Spinal cord (tissue), 10 donors: ENCODE data around the gene NDUFA1. TPM values are rescaled to one million over a fixed set of nuclear protein-coding genes. Genes with fewer than 3 reads are reported as not detected.
"Not testable (repeated sequence)": the region's sequence is repeated elsewhere in the genome, so short reads cannot be mapped to it uniquely, and the experiment has no call there.

ENCODE experiments used
- DNase-seq, 6 donors: peaks; one replicate each; pipeline versions ENCODE4 v3.0.0 to v3.0.0-alpha.2; 2013 to 2015; ENCODE audit warnings: low spot score in 6 of 6, low read depth in 4 of 6
- H3K27ac ChIP-seq: one replicate; pipeline ENCODE4 v1.5.1; 2013; ENCODE audit warnings: low read depth, low read length, control low read depth
- H3K27me3 ChIP-seq: one replicate; pipeline ENCODE4 v1.6.1; 2013; ENCODE audit warnings: low read length; ENCODE audit not compliant: control insufficient read depth, insufficient read depth
- H3K36me3 ChIP-seq: one replicate; pipeline ENCODE4 v1.6.1; 2013; ENCODE audit warnings: low read length; ENCODE audit not compliant: control insufficient read depth, insufficient read depth
- H3K4me1 ChIP-seq: one replicate; pipeline ENCODE4 v1.6.1; 2013; ENCODE audit warnings: low read length; ENCODE audit not compliant: control insufficient read depth, insufficient read depth
- H3K4me3 ChIP-seq: one replicate; pipeline ENCODE4 v1.5.1; 2013; ENCODE audit warnings: low read depth, low read length, control low read depth
- H3K9me3 ChIP-seq: one replicate; pipeline ENCODE4 v1.6.1; 2013; ENCODE audit warnings: low read length; ENCODE audit not compliant: control insufficient read depth, insufficient read depth
- WGBS: methylation state at CpG from one replicate; pipeline ENCODE4 v1.1.5; 2013; ENCODE audit warnings: missing lambda C conversion rate; ENCODE audit not compliant: insufficient coverage; 5-methylcytosine and 5-hydroxymethylcytosine counted together
- long read RNA-seq, 4 donors: transcript quantifications; one replicate each; lab custom pipeline, GENCODE V29; 2026
- polyA plus RNA-seq, 2 donors: library from polyadenylated mRNA; unstranded; fragments of 120-200 nt; gene quantifications; one replicate each; pipeline ENCODE4 v1.2.1, GENCODE V29; 2013; ENCODE audit not compliant: insufficient read length in 2 of 2
- total RNA-seq, 2 donors: library from RNA; depleted of rRNA in 1 of 2; stranded (reverse); fragments of 120-200 nt in 1 of 2; fragments of >200 nt in 1 of 2; gene quantifications; one replicate each; pipeline versions ENCODE4 v1.2.3 to v1.2.4, GENCODE V29; 2013 to 2014
- donor health status: healthy.

NDUFA1 gene
- total RNA-seq: 100 to 1,000 TPM in 1 of 2 donors, 10 to 100 TPM in 1; 59.9 to 240 TPM
- polyA plus RNA-seq: 100 to 1,000 TPM; 123 to 135 TPM
- long read RNA-seq, donor 1, transcript NDUFA1-201 (3 exons, 766 nt): major isoform, 327 of 345 reads
- long read RNA-seq, donor 1, partial matches to known transcripts: 18 of 345 reads
- long read RNA-seq, donor 1, other reads (novel, unspliced or antisense): 0 of 345 reads
- long read RNA-seq, donor 2, transcript NDUFA1-201 (3 exons, 766 nt): major isoform, 117 of 117 reads
- long read RNA-seq, donor 2, partial matches to known transcripts: 0 of 117 reads
- long read RNA-seq, donor 2, other reads (novel, unspliced or antisense): 0 of 117 reads
- long read RNA-seq, donor 3, transcript NDUFA1-201 (3 exons, 766 nt): major isoform, 132 of 146 reads
- long read RNA-seq, donor 3, partial matches to known transcripts: 14 of 146 reads
- long read RNA-seq, donor 3, other reads (novel, unspliced or antisense): 0 of 146 reads
- long read RNA-seq, donor 4, transcript NDUFA1-201 (3 exons, 766 nt): major isoform, 300 of 316 reads
- long read RNA-seq, donor 4, partial matches to known transcripts: 16 of 316 reads
- long read RNA-seq, donor 4, other reads (novel, unspliced or antisense): 0 of 316 reads

DNA sequence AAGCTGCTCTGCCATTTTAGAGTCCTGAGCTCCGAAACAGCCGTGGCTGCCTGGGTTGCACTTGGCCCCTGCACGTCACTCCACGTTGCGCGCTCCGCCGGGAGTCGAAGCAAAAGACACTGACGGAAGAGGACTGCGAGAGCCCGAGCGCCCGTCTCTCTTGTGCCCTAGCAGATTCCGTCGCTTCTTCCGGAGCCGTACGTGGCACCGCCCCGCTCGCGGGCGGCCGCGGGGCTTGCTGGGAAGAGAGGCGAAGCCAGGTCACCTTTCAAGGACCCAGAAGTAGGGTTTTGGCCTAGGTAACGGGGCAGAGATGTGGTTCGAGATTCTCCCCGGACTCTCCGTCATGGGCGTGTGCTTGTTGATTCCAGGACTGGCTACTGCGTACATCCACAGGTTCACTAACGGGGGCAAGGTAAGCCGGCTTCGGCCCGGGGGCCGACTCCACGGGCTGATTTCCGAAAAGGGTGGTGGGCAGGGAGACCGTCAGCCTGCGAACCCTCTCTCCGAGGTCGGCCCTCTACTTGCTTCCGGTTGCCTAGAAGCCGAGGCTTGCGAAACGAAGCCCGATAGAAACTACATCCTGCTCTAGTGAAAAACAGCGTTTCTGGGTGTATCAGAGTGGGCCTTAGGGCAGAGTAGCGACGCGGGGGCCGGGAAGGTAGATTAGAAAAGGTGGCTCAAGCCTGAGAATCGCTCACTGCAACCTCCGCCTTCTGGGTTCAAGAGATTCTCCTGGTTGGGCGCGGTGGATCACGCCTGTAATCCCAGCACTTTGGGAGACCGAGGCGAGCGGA lies at the start of gene NDUFA1, which contains the start of gene RNF113A:
Gene NDUFA1, plus strand, starts transcription at position 234 of the 797 bp plus-strand sequence. Its CDS starts 80 bp downstream, at position 314.
Gene RNF113A, minus strand, starts transcription at position 135 of the 797 bp plus-strand sequence. Its CDS starts 120 bp downstream, at position 15.
- peaks cover 6% of the 10 kb centered on the region for H3K36me3 ChIP-seq
- H3K9me3 ChIP-seq: peaks cover 2% of the 10 kb centered on the region
- WGBS: 24% methylated on average over 59 of the region's 62 CpGs
- peak; percentile 66 to 95 (median 72) for DNase-seq
- H3K4me3 ChIP-seq: peak within 1 kb of the TSS; percentile 69
- peak within 1 kb of the TSS; percentile 93 for H3K27ac ChIP-seq
- no peaks in the 10 kb centered on the region for H3K27me3 ChIP-seq
- H3K4me1 ChIP-seq: peaks cover 5% of the 10 kb centered on the region

DNA sequence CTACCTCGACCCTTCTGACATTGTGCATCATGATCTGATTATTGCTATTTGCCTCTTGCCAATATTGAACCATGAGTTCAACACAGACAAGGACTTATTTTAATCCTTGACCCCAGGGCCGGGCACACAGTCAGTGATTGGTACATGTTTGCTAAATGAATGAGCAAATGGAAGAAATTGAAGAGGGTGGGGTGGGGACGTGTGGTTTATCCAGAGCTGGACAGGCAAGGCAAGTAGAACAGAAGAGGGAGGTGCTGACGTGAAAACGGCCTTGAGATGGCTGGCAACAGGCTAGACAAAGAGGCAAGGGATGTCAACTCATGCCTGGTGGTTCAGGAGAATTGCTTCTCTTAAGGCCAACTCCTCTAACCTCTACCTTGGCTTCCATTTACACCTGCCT lies 47.4 kb upstream of the NDUFA1 start:
- not testable (repeated sequence) for DNase-seq, H3K36me3 ChIP-seq, H3K4me1 ChIP-seq, H3K27ac ChIP-seq, H3K9me3 ChIP-seq, H3K27me3 ChIP-seq, H3K4me3 ChIP-seq
- no CpG with 5 or more reads among the region's 5 CpGs for WGBS

- H3K9me3 ChIP-seq: no peaks in the 10 kb centered on the region
- no peak for DNase-seq
- no peak overlapping the region for H3K4me3 ChIP-seq
- no peaks in the 10 kb centered on the region for H3K4me1 ChIP-seq
- H3K36me3 ChIP-seq: peaks cover 2% of the 10 kb centered on the region
- no peaks in the 10 kb centered on the region for H3K27me3 ChIP-seq
- WGBS: 48% methylated on average over 5 of the region's 7 CpGs
- H3K27ac ChIP-seq: no peak overlapping the region
Observed at GRCh38 chrX:119826399-119826959, 45.2 kb upstream of the NDUFA1 start.

- Histone ChIP-seq H3K9me3 (no peaks in the 10 kb centered on the region), H3K4me3 (no peak overlapping the region), H3K36me3 (peaks cover 2% of the 10 kb centered on the region), H3K27me3 (no peaks in the 10 kb centered on the region), H3K27ac (no peak overlapping the region), H3K4me1 (no peaks in the 10 kb centered on the region)
- 80% methylated on average over 1 of the region's 5 CpGs for WGBS
- no peak for DNase-seq
Observed at GRCh38 chrX:119828446-119828845, 43.2 kb upstream of the NDUFA1 start.

GRCh38 chrX:119833905-119834304 lies 37.7 kb upstream of the NDUFA1 start:
- Histone ChIP-seq H3K36me3 (peaks cover 14% of the 10 kb centered on the region), H3K4me1 (no peaks in the 10 kb centered on the region), H3K9me3 (no peaks in the 10 kb centered on the region), H3K27me3 (no peaks in the 10 kb centered on the region), H3K27ac (no peak overlapping the region), H3K4me3 (no peak overlapping the region)
- no peak for DNase-seq
- no CpG with 5 or more reads among the region's 3 CpGs for WGBS

DNA sequence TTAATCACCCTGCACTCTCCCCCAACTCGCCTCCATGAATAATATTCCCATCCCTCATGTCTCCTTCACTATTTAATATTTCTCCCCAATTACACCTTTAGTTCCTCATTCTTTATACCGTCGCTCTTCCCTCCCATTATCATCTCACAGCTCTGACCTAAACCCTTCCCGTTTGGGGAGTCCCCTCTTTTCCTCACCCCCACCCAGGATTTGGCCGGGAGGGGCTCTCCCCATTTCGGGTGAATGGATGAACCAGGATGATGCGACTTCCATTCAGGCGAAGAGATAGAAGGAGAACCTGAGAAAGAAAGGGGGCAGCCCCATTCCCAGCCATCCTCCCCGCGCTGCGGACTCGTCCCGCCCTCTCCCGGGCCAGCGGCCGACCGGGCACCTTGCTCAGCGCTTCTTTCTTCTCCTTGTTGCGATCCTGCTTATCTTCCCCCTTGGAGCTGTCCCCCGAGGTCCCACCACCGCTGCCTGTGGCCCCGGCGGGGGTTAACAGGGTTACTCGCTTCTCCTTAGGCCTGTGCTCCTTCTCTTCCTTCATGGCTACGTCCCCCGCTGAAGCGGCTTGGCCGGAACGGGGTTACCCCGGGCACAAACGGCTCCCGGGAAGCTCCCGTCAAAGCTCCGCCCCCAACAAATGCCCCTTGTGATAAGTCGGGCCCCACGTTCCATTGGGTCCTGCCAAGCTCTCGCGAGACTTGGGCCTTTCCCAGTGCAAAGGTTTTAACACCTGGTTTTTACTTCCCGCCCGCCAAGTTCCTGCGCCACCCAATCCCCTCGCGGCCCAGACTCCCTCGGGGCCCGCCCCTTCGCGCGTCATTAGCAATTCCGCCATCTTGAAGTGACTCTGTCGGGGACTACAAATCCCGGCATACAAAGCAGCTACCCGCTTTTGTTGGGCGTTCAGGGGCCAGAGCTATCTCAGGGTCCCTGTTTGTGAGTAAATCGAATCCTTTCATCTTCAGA lies 19.0 kb upstream of the NDUFA1 start, which contains the start of gene UPF3B:
Gene UPF3B, minus strand, starts transcription at position 582 of the 972 bp plus-strand sequence. Its CDS starts 35 bp downstream, at position 547.
- H3K4me3 ChIP-seq: peak within 1 kb of the TSS; percentile 72
- WGBS: 24% methylated on average over 50 of the region's 54 CpGs

DNA sequence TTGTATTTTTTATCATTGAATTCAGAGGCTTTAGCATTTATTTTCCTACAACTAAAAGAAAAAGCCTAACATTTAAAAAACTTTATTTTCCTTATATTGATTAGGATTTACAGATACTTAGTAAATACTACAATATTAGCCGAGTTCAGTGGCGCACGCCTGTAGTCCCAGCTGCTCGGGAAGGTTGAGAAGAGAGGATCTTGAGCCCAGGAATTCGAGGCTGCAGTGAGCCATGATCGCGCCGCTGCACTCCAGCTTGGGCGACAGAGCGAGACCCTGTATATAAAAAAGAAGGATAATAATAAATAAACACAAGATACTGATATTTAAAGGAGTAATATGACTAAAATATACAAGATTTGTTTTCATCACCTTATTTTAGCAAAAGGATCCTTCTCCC lies 18.2 kb upstream of the NDUFA1 start:
- WGBS: no CpG with 5 or more reads among the region's 10 CpGs
- no peaks in the 10 kb centered on the region for H3K9me3 ChIP-seq
- peak in 1 of 6 donors; percentile 18 for DNase-seq
- no peaks in the 10 kb centered on the region for H3K27me3 ChIP-seq
- H3K4me3 ChIP-seq: peak overlapping the region; percentile 72
- H3K36me3 ChIP-seq: peaks cover 2% of the 10 kb centered on the region
- no peaks in the 10 kb centered on the region for H3K4me1 ChIP-seq
- peak overlapping the region; percentile 69 for H3K27ac ChIP-seq

More for the DNA sequence above, 19.0 kb upstream of the NDUFA1 start, which contains the start of gene UPF3B:
- DNase-seq: peak; percentile 78 to 98 (median 84)
- Histone ChIP-seq H3K27ac (peak within 1 kb of the TSS; percentile 91), H3K27me3 (no peaks in the 10 kb centered on the region), H3K36me3 (peaks cover 2% of the 10 kb centered on the region), H3K4me1 (no peaks in the 10 kb centered on the region), H3K9me3 (no peaks in the 10 kb centered on the region)

- WGBS: 27% methylated on average over 19 of the region's 25 CpGs
- peak in 2 of 6 donors; percentile 46 to 75 for DNase-seq
- peak overlapping the region; percentile 69 for H3K4me3 ChIP-seq
- peaks cover 5% of the 10 kb centered on the region for H3K4me1 ChIP-seq
- peaks cover 2% of the 10 kb centered on the region for H3K9me3 ChIP-seq
- peaks cover 6% of the 10 kb centered on the region for H3K36me3 ChIP-seq
- no peaks in the 10 kb centered on the region for H3K27me3 ChIP-seq
- peak overlapping the region; percentile 93 for H3K27ac ChIP-seq
Observed at GRCh38 chrX:119870626-119871131, 953 bp upstream of the NDUFA1 start.
